Measurements from ENCODE around the gene KCNA1.

The KCNA1 gene

DNA sequence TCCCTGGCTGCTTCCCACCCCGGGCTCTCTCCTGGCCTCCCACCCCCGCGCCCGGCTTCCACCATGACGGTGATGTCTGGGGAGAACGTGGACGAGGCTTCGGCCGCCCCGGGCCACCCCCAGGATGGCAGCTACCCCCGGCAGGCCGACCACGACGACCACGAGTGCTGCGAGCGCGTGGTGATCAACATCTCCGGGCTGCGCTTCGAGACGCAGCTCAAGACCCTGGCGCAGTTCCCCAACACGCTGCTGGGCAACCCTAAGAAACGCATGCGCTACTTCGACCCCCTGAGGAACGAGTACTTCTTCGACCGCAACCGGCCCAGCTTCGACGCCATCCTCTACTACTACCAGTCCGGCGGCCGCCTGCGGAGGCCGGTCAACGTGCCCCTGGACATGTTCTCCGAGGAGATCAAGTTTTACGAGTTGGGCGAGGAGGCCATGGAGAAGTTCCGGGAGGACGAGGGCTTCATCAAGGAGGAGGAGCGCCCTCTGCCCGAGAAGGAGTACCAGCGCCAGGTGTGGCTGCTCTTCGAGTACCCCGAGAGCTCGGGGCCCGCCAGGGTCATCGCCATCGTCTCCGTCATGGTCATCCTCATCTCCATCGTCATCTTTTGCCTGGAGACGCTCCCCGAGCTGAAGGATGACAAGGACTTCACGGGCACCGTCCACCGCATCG, 1.8 kb downstream of the KCNA1 start:
- no peak for DNase-seq

DNA sequence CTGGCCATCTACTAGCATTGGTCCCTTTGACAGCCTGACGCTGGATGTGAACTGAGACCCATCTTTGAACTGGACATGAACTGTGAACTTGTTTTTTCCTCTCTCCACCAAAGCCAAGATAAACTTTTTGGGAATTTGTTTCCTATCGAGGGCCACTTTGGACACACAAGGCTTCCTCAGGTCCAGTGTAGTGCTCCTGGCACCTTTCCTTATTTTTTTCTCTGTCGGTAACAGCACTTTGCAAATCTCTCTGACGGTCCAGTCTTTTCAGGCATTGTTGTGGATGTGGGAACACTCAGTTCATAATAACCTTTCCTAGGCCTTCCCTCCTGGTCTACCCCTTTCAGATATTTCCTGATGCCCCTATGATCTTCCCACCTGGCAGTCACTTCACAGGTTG, 5.0 kb downstream of the KCNA1 start:
- no peak for DNase-seq

DNA sequence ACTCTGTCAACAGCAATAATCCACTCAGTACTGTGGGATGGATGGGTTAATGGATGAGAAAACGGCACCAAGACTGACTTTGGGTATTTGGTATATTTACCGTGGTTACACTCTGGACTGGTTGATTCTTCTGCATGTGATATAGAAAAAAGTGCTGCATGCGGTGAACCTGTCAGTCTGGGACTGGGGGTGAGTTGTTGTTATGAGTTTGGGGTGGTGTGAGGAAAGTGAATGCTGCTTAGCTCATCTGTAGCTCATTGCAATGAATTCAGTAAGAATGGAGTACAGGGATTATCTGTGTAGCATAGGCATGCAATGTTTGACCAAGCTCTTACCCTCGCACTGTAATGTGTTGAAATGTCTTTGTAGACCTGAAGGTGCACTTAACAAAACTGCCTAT, 6.0 kb downstream of the KCNA1 start:
- no peak for DNase-seq

DNA sequence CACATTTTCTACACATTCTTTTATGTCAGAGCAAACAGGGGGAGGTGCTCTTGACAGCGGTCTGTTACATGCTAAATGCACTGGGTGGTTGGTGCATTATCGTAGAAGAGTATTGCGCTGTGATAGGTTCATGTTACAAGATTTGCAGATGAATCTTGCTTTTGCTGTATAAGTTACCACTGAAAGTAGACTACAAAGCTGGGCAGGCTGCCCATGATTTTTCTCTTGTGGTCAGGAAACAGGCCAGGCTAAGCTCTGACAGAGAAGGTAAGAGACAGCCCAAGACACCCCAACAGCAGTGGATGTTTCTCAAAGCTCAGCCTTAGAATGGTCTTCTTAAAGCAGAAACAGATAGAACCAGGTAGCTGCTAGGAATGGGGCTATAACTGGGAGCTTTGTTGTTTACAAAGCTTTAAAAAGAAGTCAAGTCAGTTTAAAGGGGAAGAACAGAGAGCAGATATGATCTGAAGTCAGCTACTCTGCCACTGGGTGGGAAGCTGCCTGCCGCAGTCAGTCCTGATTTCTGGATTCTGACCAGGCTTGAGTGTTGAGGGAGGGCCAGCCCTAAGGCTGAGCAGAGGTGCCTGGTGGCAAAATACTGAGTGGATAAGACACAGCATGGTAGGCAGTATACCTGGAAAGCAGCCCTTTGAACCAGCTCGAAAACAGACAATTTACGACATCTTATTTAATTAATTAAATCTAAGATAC, 9.4 kb downstream of the KCNA1 start:
- no peak for DNase-seq

DNA sequence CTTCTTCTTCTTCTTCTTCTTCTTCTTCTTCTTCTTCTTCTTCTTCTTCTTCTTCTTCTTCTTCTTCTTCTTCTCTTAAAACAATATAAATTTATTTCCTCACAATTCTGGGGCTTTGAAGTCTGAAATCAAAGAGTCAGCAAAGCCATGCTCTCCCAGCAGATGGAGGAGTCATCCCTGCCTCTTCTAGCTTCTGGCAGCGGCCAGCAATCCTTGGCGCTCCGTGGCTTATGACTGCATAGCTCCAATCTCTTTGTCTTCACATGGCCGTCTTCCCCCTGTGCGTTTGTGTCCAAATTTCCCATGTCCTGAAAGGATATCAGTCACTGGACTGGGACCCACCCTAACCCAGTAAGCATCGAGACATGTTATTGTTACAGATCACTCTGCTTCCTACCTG, 22.9 kb downstream of the KCNA1 start:
- DNase-seq: no peak

DNA sequence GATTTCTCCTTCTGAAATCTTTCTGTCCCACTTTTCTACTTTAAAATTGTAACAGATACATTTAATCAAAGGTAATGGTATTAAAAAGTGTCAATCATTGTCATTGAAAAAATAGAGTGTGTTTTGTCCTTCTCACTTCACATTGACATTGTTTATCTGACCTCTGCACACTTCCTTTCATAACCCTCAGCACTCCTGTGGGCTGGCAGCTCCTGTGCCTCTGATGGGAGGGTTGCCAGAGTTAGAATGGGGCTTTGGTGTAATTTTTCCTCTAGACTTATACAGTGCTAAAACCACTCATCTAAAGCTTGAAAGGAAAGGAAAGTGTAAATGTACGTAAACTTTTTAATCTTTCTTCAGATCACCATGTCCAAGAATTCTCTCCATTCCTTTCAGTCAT, 23.7 kb downstream of the KCNA1 start:
- DNase-seq: no peak

DNA sequence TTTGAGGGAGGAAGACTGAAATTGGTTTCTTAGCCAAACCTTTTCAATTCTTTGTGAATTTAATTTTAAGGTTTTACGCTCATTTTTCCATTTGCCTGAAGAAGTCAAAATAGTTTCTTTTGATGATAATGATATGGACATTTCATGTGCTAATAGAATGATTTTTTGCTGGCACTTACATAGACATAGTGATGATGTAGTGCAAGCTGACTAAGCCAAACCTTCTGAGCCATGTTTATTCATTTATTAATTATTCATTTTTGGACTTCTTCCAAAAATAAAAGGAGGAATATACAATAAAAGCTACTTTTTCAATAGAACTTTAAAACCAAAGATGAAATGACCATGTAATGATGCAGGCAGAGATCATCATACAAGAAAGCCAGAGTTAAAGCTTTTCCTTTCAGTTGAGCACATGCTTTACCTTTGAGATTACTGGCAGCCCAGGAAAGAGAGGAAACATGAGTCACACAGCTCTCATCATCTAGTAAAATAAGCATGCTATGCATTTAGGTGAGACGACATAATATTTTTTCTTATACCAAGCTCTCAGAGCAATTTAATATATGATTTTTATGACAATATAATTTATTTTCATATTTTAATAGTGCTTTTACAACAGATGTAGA, 24.8 kb downstream of the KCNA1 start:
- DNase-seq: no peak

DNA sequence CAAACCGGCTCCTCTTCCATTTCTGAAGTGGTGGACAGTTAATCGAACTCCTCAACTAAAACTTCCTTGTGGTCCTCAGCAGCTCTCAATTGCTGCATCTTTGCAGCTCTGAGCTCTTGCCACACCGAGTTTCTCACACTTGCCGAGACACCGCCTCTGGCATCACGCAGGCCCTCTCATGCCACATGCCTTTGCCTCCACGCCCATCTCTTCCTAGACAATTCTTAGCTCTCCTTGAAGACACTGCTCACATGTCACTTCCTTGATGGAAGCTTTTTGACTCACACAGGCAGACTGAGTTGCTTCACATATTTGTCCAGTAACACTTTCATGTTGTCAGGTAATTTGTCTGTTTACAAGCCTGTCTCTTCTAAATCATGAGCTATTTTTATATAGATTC, 29.2 kb downstream of the KCNA1 start:
- no peak for DNase-seq

DNA sequence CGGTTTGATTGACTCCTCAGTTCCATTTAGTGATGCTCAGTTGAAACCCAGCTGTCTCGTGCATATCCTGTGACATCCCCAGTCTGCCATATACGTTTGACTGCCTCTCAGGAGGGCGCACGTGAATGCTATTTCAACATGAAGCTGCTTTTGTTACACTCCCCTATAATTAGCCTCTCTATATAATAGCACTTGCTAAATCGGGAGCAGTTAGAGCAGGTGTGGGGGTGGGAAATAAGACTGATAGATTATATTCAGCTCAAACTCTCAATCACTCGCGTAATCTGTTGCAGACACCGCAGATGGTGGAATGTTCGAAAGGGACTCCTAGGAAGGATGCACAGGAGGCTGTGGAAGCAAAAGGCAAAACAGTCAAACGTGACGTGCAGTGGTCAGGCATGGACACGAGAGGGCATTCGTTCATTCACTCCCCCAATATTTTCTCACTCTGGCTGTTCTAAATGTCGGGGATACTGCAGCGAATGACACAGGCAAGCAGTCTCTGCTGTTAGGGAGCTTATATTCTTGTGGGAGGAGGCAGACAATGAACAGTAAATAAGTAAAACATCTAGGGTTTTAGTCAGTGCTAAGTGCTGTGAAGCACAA, 29.8 kb downstream of the KCNA1 start:
- DNase-seq: no peak

DNA sequence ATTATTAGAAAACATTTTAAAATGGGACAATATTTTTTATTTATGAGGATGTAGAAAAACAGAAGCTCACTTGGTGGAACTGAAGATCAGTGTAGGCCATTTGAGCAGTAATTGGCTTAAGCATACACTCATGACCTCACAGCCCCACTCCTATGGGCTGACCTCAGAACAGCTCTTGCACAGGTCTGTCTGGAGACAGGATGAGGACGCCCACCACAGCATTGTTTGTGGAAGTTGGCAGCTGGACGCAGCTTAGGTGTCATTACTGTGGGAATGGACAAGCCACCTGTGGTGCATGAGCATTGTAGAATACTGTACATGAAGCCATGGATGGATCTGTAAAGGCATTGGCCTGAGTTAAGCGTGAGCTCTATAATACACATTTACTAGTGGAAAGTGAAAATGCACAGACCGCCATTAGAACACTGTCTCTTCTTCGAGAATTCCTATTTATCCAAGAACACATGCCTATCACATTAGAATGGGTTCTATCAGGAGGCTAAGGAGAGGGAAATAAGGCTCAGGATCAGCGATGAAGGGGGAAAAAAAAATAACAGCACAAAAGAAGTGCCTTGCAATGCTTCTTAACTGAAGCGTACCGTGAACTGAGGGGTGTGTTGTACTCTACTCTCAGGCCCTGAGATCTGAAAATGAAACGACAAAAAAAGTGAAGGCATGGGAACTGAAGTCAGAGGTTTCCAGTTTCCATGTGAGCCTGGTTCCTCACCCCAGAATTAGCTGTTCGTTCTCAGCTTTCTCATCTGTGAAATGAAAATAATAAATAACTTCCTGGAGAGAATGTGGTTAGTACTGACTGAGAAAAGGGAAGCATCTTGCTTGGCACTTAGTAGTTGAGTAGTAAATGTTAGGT, 33.6 kb downstream of the KCNA1 start:
- no peak for DNase-seq

DNA sequence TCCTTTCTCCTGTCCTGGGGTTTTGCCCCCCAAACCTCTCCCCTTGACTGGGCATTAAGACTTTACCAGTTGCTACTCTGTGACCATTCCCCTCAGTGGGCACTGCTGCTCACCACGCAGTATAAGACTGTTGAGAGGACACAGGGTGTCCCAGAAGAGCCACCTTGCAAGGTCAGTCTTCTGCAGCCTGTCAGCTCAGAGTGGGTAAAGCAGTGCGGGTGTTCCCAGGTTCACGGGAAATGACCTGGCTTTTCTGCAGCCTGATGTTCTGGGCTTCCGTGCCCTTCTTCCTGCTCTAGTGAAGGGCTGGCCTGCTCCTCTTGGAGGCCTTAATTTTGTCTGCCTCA, 34.2 kb downstream of the KCNA1 start:
- no peak for DNase-seq

DNA sequence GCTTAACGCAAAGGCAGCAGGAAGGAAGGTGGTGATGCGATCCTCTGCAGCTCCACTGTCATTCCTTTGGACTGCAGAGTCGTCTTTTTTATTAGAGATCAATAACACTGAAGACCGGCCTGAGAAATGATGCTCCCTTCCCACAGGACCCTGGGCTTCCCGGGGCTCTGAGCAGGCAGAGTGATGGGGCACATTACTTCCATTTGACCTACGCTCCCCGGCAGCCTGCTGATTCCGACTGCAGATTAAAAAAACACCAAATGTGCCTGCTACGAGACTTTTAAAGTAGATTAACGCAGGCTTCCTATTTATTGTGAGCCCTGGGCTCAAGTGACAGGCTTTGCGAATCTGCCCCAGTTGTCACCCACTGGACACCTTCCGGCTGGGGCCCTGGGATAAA, 37.5 kb downstream of the KCNA1 start:
- DNase-seq: no peak

DNA sequence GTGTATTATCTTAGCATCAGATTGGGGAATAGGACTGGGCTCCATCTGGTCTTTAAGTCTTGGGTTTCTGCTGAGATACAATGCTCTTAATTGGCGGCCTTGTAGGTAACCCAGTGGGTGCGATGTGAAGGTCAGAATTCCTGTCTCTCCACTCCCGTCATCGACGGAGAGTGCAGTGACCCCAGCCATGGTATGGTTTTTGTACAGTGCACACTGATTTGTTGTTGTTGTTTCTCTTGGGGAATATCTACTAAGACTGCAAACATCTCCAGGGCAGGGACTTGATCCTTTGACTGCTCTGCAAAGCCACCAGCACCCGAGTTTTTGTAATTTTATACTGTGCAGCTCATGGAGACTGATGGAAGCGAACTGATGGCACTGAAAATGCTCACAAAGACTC, 41.4 kb downstream of the KCNA1 start:
- no peak for DNase-seq

DNA sequence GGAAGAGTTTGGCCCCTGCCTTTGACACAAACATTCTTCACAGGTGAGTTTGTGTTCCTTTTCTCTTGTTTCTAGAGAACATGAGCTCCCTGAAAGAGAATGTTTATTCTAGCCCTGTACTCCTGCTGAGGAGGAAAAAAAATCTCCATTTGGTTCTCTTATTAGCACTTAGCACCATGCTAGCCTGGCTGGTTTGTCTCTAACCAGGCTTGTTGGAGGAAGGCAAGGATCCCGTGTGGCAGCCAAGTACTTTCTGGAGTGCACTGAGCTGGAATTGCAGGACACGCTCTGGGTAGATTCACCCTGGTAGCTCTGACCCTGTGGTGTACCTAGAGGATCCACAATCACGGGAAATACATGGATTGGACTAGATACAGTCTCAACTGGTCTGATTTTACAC, 41.9 kb downstream of the KCNA1 start:
- DNase-seq: no peak

DNA sequence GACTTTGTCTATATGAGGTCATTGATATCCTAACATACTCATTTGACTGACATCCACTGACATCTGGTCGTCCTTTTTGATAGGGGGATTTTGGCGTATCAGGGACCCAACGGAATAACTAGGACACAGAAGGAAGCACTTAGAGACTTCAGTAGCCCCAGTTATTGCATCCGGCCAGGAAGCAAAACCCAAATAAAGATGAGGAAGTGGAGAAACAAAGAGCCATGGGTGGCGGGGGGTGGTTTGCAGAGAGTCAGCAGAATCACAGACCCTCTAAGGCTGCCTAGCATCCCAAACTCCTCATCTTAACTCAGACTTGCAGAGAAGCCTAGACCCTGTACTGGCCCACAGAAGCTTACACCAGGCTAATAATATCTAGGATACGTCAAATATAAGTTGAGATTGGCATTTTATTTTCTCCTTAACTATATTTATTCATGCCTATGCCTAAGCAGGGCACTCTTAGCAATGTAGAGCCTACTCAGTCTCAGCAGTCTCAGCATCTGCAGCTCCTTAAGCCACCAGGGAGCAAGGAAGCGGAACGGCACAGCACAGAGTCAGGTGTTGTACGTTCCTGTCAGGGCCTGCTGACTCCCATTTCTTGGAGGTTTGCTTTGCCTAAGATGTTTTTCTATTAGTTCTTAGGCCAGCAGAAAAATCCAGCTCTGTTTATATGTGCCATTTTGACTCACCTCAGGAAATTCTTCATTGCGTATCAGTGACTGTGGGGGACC, 45.1 kb downstream of the KCNA1 start:
- no peak for DNase-seq

DNA sequence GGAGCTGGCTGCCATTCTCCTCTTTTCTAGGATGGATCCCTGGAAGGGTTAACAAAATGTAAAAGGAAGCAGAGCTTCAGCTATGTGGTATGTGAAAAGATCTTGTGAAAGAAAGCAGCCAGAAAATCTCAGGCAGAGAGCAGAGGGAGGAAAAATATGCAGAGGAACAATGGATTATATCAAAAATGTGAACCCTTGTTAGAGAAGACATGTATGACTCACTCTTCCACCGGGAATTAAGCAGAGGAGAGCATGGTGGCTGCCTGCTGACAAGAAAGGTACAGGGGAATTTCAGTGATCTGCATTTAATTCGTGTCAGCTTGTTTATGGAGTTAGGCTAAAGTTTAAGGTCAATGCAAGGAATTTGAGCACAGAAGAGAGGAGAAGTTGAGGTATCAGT, 46.3 kb downstream of the KCNA1 start:
- DNase-seq: no peak

DNA sequence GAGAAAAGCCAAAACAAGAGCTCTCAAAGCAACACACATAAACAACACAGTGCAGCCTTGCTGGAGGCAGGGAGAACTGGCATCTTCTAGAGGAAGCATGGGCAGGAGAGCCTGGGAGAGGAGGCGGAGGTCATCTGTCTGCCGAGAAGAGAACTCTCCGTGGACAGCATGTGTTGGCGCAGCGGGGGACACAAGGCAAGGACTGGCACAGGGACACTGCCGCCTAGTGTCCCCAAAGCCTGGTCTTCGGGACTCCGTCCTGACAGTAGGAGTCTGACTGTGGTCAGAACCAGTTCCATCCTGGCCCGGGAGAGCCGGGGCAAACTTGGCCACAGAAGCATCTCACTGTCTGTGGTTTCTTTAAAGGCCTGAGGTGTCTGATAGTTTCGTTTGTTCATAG, 47.3 kb downstream of the KCNA1 start:
- no peak for DNase-seq

DNA sequence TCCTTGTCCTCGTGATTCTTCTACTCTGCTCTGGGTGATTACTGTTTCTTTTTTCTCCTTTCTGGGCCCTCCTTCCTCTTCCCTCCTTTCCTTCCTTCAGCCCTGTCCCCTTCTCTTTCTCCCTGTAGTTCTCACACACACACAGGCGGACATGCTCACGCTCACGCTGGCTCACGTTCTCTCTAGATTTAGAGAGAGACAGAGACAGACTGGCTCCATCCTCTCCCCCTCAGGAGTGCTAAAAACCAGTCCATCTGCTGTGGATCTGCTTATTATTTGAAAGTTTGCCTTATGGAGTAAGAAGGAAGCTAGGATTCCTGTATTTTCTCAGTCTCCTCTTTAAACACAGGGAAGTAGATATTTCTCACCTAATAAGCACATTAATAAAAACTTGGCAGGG, 48.1 kb downstream of the KCNA1 start:
- DNase-seq: no peak

DNA sequence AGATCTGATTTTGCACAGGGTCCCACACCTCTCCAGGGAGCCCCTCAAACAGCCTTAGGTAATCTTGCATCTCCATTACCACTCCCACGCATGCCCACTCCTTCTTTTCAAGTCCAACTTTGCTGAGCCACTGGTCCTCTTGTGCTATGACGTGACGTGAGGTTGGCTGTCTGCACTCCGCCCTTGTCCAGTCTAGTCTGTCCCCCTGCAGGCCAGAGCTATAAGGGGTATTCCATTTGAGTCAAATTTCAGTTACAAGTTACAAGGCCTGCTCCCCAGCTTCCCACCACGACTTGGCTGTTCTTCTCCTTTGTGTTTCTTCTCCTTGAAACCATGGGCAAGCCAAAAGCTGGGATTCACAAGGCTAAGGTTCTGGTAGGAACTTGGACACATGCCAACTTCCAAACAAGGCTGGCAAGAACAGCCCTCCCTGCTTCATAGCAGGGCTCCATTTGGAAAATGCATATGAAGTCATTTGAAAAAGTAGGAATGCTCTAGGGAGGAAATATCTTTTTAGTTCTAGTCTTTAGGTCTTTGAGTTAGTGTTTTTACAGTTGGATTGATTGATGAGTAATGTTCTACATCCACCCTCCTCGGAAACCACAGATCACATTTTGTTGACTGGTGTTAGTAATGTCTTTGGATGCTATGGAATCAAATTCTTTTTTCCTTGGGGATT, 49.1 kb downstream of the KCNA1 start:
- no peak for DNase-seq

DNA sequence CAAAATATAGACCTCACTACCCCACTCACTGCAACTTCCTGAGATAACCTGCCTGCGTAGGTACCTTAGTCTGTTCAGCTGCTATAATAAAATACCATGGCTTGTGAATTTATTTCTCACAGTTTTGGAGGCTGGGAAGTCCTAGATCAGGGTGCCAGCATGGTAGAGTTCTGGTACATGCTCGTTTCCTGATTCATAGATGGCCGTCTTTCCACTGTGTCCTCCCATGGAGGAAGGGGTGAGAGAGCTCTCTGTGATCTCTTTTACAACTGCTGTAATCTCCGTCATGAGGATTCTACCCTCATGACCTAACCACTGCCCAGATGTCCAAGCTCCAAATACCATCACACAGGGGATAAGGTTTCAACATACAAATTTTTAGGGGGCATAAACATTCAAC, 49.7 kb downstream of the KCNA1 start:
- no peak for DNase-seq

DNA sequence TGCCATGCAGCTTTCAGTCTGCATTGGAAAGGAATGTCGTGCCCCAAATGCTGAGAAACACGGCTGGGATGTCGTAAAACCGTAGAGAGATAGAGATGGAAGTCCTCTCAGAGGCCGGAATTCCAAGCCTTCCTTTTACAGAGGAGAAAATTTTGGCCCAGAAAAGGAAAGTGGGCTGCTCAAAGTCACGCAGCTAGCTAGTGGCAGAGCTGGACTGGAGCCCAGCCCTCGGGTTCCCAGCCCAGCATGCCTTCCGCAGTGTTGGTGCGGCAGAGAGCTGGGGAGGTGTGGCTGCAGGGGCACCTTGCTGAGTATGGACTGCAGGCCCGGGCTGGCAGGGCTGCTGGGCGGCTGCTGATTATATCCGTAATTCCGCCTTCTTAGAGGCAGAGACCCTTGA, 50.3 kb downstream of the KCNA1 start:
- DNase-seq: no peak

DNA sequence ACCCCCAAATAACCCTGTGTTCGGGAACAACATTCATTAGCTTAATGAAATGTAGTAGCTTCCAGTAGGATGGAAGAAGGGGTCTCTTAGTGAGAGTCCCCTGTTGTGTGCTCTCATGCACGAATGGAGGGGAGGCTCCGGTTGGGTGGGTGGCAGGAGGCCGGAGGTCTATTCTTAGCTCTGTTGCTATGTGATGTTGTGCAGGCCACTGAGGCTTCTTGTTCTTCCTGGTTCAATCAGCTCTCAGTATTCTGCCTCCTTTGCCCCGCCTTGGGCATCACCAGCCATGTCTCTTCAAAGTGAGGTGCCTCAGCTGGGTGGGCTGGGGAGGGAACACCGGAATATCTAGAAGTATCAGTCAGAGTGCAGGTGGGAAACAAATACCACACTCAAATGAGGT, 50.8 kb downstream of the KCNA1 start:
- no peak for DNase-seq
